Lung (tissue), 12 donors: ENCODE results near the gene SRPK3. TPM values are rescaled to one million over a fixed set of nuclear protein-coding genes. Genes with fewer than 3 reads are reported as not detected.

ENCODE experiments used
- ATAC-seq: fragments of 200-7000 bp; cut with Tn5 transposase; one replicate; pipeline ENCODE4 v1.9.1; 2020; ENCODE audit warnings: moderate number of reproducible peaks; ENCODE audit not compliant: insufficient read depth, low FRiP score
- DNase-seq, 3 donors: peaks; one replicate each; pipeline ENCODE4 v3.0.0-alpha.2; 2013 to 2017
- H3K27ac ChIP-seq, 2 donors: one replicate each; pipeline ENCODE4 v1.5.1; 2013; ENCODE audit warnings: mild to moderate bottlenecking in 2 of 2, moderate library complexity in 2 of 2, control low read depth in 1 of 2, inconsistent platforms in 1 of 2, low read depth in 1 of 2, low read length in 1 of 2
- H3K27me3 ChIP-seq, 3 donors: one replicate each; pipeline ENCODE4 v1.5.1; 2013; ENCODE audit warnings: low read length in 2 of 3; ENCODE audit not compliant: control insufficient read depth in 3 of 3, insufficient read depth in 3 of 3
- H3K36me3 ChIP-seq, 4 donors: one replicate each; pipeline ENCODE4 v1.5.1; 2013; ENCODE audit warnings: low read length in 4 of 4, mild to moderate bottlenecking in 1 of 4, moderate library complexity in 1 of 4; ENCODE audit not compliant: control insufficient read depth in 4 of 4, insufficient read depth in 4 of 4
- H3K4me1 ChIP-seq, 5 donors: one replicate each; pipeline ENCODE4 v1.5.1; 2013; ENCODE audit warnings: low read length in 5 of 5, mild to moderate bottlenecking in 2 of 5, moderate library complexity in 1 of 5; ENCODE audit not compliant: control insufficient read depth in 5 of 5, insufficient read depth in 5 of 5
- H3K4me3 ChIP-seq: one replicate; pipeline ENCODE4 v1.5.1; 2013; ENCODE audit warnings: mild to moderate bottlenecking, control low read depth, moderate library complexity
- H3K9ac ChIP-seq, 2 donors: one replicate each; pipeline ENCODE4 v1.5.1; 2013; ENCODE audit warnings: low read length in 2 of 2, control low read depth in 1 of 2; ENCODE audit not compliant: insufficient read depth in 1 of 2
- H3K9me3 ChIP-seq, 4 donors: one replicate each; pipeline ENCODE4 v1.5.1; 2013; ENCODE audit warnings: low read length in 3 of 4, mild to moderate bottlenecking in 1 of 4, moderate library complexity in 1 of 4; ENCODE audit not compliant: control insufficient read depth in 4 of 4, insufficient read depth in 3 of 4
- WGBS, 2 donors: extraction: QIAGEN DNeasy Blood & Tissue Kit; methylation state at CpG; one replicate each; pipeline ENCODE4 v1.1.7; 2013; 5-methylcytosine and 5-hydroxymethylcytosine counted together
- polyA plus RNA-seq, 2 donors: library from polyadenylated mRNA; stranded (reverse); fragments of 200-250 nt; gene quantifications; one replicate each; pipeline ENCODE4 v1.2.1, GENCODE V29; 2013
- total RNA-seq, 2 donors: library from RNA; depleted of rRNA in 1 of 2; stranded (reverse); fragments of >200 nt in 1 of 2; gene quantifications; one replicate each; pipeline ENCODE4 v1.2.1, GENCODE V29; 2014 to 2021
- TF ChIP-seq, protein P1 (sequence below): IDR thresholded peaks from 2 replicates; pipeline ENCODE4 v1.5.1; 2012; ENCODE audit warnings: mild to moderate bottlenecking; ENCODE audit errors: control extremely low read depth, extremely low read depth
- donor health status: control.
- donor health status: control.
- donor health status: Bipolar disorder and iron deficiency.
- donor health status: healthy.
- donor health status: DM: yes; HTN: yes; CAD: no.

The SRPK3 gene
- total and polyA plus RNA-seq, 4 donors, result 0.04 to 0.23 (median 0.15) TPM

DNA sequence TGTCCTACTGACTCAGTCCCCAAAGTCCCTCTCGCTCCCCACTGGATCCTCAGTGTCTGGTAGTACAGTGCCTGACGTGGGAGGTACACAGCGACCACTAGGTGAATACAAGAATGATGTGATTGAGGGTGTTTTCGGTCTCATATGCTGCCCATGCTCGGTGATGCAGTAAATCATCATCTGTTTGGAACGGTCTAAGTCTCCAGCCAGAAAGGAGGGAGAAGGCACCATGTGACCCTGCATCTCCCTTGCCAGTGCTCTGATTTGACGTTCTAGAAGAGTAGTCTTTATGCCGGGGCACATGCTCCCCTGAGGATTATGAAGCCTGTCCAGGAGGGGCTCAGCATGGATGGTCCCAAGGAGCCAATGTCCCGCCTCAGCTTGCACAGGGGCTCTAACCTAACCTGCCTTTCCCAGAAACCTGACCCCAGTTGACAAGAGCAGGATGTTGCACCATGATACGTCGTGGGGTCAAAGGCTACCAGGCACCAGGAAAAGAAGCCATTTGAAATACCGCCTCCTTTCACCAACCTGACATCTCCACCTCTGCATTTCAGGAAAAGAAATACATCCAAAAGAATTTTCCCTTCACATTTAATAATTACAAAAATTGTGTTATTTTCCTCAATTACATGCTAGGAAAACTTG lies 30.6 kb upstream of the SRPK3 start:
- no peak overlapping the region for H3K9ac ChIP-seq
- no peak for DNase-seq
- WGBS, 2 donors, result 79 to 81% methylated on average over 12 of the region's 12 CpGs
- no peak overlapping the region for H3K4me3 ChIP-seq
- no peak for ATAC-seq
- TF ChIP-seq, protein P1, sequence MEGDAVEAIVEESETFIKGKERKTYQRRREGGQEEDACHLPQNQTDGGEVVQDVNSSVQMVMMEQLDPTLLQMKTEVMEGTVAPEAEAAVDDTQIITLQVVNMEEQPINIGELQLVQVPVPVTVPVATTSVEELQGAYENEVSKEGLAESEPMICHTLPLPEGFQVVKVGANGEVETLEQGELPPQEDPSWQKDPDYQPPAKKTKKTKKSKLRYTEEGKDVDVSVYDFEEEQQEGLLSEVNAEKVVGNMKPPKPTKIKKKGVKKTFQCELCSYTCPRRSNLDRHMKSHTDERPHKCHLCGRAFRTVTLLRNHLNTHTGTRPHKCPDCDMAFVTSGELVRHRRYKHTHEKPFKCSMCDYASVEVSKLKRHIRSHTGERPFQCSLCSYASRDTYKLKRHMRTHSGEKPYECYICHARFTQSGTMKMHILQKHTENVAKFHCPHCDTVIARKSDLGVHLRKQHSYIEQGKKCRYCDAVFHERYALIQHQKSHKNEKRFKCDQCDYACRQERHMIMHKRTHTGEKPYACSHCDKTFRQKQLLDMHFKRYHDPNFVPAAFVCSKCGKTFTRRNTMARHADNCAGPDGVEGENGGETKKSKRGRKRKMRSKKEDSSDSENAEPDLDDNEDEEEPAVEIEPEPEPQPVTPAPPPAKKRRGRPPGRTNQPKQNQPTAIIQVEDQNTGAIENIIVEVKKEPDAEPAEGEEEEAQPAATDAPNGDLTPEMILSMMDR, result no peak
- peaks cover 0 to 3% (median 0%) of the 10 kb centered on the region in 4 donors for H3K9me3 ChIP-seq
- no peaks in the 10 kb centered on the region for H3K36me3 ChIP-seq
- H3K27me3 ChIP-seq, result no peaks in the 10 kb centered on the region
- H3K4me1 ChIP-seq, result no peaks in the 10 kb centered on the region
- H3K27ac ChIP-seq, result no peak overlapping the region

GRCh38 chrX:153755136-153755535 lies 25.7 kb upstream of the SRPK3 start:
- H3K4me1 ChIP-seq, result no peaks in the 10 kb centered on the region
- 82 to 87% methylated on average over 1 of the region's 1 CpG for WGBS, 2 donors
- no peak overlapping the region for H3K4me3 ChIP-seq
- H3K27me3 ChIP-seq, result no peaks in the 10 kb centered on the region
- ATAC-seq (no peak), DNase-seq (no peak)
- no peak overlapping the region for H3K27ac ChIP-seq
- no peak overlapping the region for H3K9ac ChIP-seq
- peaks cover 0 to 4% (median 0%) of the 10 kb centered on the region in 4 donors for H3K9me3 ChIP-seq
- H3K36me3 ChIP-seq, result no peaks in the 10 kb centered on the region
- TF ChIP-seq, protein P1, result no peak

GRCh38 chrX:153761863-153762262 lies 19.0 kb upstream of the SRPK3 start:
- no peak overlapping the region for H3K27ac ChIP-seq
- TF ChIP-seq, protein P1, result no peak
- peaks cover 0 to 16% (median 10%) of the 10 kb centered on the region in 5 donors for H3K4me1 ChIP-seq
- H3K4me3 ChIP-seq, result no peak overlapping the region
- 82 to 90% methylated on average over 15 of the region's 15 CpGs for WGBS, 2 donors
- no peaks in the 10 kb centered on the region for H3K27me3 ChIP-seq
- DNase-seq, result peak in 1 of 3 donors; percentile 9
- H3K36me3 ChIP-seq, result no peaks in the 10 kb centered on the region
- H3K9ac ChIP-seq, result no peak overlapping the region
- ATAC-seq, result no peak
- peaks cover 0 to 5% (median 0%) of the 10 kb centered on the region in 4 donors for H3K9me3 ChIP-seq
